CD4-positive, alpha-beta T cell treated with Interleukin-4 for 1 hour (primary cell): ENCODE data around the gene PIK3CA.
"Not testable (repeated sequence)": the region's sequence is repeated elsewhere in the genome, so short reads cannot be mapped to it uniquely, and the experiment has no call there.

Experiments
- DNase-seq, 2 donors: peaks; one replicate each; pipeline ENCODE4 v3.0.0-alpha.2; 2020 to 2022

PIK3CA gene

GRCh38 chr3:179265875-179266274 lies 117.7 kb downstream of the PIK3CA start:
- no peak for DNase-seq

DNA sequence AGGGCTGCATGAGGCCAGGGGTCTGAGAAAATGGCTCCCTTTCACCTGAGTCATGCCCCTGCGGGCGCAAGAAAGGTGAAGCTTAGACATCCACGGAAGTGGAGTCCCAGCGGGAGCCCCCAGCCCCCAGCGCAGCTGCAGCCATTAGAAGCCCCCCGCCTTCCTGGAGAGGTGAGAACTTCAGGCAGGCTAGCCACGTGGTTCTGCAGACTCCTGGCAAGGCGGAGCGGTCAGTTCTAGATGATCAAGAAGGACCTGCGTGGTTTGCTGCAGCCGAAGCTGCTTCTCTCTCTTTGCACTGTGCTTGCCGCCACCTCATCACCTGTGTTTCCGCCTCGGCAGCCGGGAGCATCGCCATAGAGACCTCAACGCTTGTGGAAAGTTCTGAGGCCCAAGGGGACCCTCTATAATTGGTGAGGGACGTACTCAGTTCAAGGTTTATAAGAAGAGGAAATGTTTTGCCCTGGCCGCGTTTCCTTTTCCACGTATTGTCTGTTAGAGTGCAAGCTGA lies 118.6 kb downstream of the PIK3CA start:
- DNase-seq: no peak

- DNase-seq: no peak
Observed at GRCh38 chr3:179268400-179269051, 120.4 kb downstream of the PIK3CA start.

- DNase-seq: no peak
Observed at GRCh38 chr3:179269152-179269707, 121.1 kb downstream of the PIK3CA start.

GRCh38 chr3:179272385-179272784 lies 124.2 kb downstream of the PIK3CA start:
- DNase-seq: no peak

GRCh38 chr3:179274434-179274833 lies 126.3 kb downstream of the PIK3CA start:
- not testable (repeated sequence) for DNase-seq

GRCh38 chr3:179276001-179276400 lies 127.8 kb downstream of the PIK3CA start:
- no peak for DNase-seq

DNA sequence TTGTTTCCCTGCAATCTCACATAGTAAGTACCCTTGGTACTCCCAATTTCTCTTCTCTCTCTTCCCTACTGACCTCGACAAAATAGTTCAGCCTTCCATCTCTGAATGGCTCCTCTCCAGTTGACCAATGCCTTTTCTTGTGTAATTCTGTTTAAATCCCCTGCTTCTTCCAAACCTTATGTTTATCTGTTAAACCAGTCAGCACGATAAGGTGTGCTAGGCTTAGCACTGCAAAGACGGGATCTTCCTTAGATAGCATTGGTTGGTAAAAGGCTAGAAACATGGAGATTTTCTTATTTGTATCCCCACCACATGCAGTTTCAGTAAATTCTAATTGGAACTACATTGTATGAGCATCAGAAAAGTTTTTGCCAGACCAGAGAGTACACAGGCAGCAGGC lies 128.6 kb downstream of the PIK3CA start:
- no peak for DNase-seq

DNA sequence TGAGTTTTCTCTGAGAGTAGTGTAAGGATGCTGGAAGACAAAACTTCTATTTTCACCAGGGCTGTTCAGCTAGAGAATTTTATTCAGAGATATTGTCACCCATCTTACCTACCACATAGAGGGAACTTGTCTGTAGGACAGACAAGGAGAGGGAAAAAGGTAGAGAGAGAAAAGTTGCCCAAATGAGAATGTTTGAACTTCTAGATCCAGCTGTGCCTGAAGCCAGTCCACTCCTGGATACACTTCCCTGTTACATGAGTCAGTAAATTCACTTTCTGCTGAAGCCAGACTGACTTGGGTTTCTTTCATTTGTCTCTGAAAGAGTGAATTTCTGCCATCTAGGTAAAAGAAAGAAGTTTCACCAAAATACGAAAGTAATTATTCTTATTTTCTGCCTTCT lies 130.0 kb downstream of the PIK3CA start:
- DNase-seq: no peak

DNA sequence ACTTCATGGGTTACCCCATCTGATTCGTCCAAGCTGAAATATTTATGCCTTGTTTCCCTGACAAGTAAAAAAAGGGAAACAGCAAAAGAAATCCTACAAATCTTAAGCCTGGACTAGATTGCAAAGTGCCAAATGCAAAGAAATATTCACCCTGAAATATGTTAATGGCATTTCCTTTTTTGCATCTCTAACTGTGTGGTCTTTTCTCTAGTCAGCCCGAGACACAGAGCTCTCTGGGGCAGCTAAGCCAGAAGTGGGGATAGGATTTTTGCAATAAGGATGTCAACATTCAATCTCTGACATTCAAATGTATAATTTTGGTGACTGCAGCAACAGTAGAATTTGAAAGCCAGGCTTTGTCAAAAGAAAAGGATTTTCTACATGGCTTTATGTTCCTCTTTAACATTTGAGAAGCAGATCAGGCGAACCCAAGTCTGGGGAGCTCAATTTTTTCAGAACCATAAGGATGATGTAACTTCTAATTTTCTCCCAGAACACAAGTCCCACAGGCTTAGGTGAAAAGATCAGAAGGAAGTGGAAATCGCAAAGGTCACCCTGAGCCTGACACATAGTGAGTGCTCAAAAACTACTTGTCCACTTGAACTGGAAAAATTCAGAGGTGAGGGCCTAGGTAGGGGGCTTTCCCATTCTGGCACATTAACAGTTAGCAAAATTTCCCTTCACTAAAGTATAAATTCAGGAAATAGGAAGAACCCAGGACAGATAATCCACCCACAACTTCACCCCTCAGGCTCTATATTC lies 131.0 kb downstream of the PIK3CA start:
- DNase-seq: no peak

GRCh38 chr3:179279837-179280236 lies 131.7 kb downstream of the PIK3CA start:
- no peak for DNase-seq

DNA sequence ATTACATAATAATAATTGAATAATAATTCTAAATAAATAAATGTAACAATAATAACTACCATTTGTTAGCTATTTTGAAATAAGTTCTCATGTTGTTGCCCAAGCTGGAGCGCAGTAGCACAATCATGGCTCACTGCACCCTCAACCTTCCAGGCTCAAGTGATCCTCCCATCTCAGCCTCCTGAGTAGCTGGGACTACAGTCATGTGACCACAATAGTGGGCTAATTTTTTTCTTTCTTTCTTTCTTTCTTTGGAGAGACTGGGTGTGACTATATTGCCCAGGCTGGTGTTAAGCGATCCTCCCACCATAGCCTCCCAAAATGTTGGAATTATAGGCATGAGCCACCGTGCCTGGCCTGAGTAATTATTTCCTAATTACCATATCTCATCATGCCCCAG lies 133.7 kb downstream of the PIK3CA start:
- no peak for DNase-seq

- no peak for DNase-seq
Observed at GRCh38 chr3:179286331-179286730, 138.2 kb downstream of the PIK3CA start.

DNA sequence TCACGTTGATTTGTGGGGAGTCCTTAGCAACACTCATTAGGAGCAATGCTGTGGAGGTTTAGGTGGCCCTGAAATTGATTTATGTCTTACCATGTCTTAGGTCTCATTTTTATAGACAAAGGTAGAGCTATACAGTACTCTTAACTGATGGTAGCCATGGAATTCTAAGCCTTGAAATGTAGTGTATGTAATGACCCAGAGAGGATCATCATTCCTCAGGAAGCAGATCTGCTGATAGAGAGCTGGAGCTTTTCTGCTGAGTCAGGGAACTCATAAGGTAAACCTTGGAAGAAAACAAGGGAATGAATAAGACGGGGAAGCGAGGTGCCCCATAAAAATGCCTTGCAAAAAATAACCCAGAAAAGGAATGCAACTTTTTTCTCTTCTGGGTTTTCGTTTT lies 140.7 kb downstream of the PIK3CA start:
- no peak for DNase-seq

- no peak for DNase-seq
Observed at GRCh38 chr3:179289295-179289694, 141.1 kb downstream of the PIK3CA start.
